ENCODE data around the gene LENG9. TPM values are rescaled to one million over a fixed set of nuclear protein-coding genes. Genes with fewer than 3 reads are reported as not detected.

The LENG9 gene
- total RNA-seq, 2 donors from 2014 or later = 16.7 to 17.1 TPM

GRCh38 chr19:54416695-54417491 lies 46.7 kb downstream of the LENG9 start:
- no peak for DNase-seq
- no peak for ATAC-seq
- intact Hi-C loops (cut with DNase I, micrococcal nuclease) = no loop called here

GRCh38 chr19:54415901-54416673 lies 47.5 kb downstream of the LENG9 start:
- DNase-seq (no peak), ATAC-seq (no peak)
- intact Hi-C loops (cut with DNase I, micrococcal nuclease) = no loop called here

GRCh38 chr19:54415208-54415900 lies 48.2 kb downstream of the LENG9 start, which contains the start of gene TTYH1:
Gene TTYH1, plus strand, starts transcription at chr19:54415464. Its CDS starts 89 bp downstream, at chr19:54415553.
- DNase-seq (no peak), ATAC-seq (no peak)
- intact Hi-C loops (cut with DNase I, micrococcal nuclease) = no loop called here

- intact Hi-C loops (cut with DNase I, micrococcal nuclease) = no loop called here
- DNase-seq (no peak), ATAC-seq (no peak)
These were observed 49.4 kb downstream of the LENG9 start for GRCh38 chr19:54414156-54414555.

- DNase-seq (no peak), ATAC-seq (no peak)
- intact Hi-C loops (cut with DNase I, micrococcal nuclease) = no loop called here
These were observed 50.7 kb downstream of the LENG9 start for GRCh38 chr19:54412877-54413276.

Other genes with a start within 250 kb of the LENG9 start
- 1 to 10 TPM; 2.0 to 3.5 TPM for gene LILRB3, start 240.8 kb downstream of the LENG9 start, total RNA-seq
- gene LILRA6, start 221.0 kb downstream of the LENG9 start, total RNA-seq = 1 to 10 TPM in 1 of 2 donors, under 1 TPM in 1; 0.55 to 1.1 TPM
- 10 to 100 TPM in 1 of 2 donors, 1 to 10 TPM in 1; 4.8 to 10.9 TPM for gene LILRB5, start 206.5 kb downstream of the LENG9 start, total RNA-seq
- 1 to 10 TPM in 1 of 2 donors, under 1 TPM in 1; 0.98 to 3.2 TPM for gene LILRB2, start 182.7 kb downstream of the LENG9 start, total RNA-seq
- 1 to 10 TPM in 1 of 2 donors, under 1 TPM in 1; 0.82 to 2.2 TPM for gene LILRA5, start 150.6 kb downstream of the LENG9 start, total RNA-seq
- not detected for gene LILRA4, start 124.6 kb downstream of the LENG9 start, total RNA-seq
- 10 to 100 TPM in 1 of 2 donors, 1 to 10 TPM in 1; 3.8 to 13.2 TPM for gene LAIR1, start 98.8 kb downstream of the LENG9 start, total RNA-seq
- gene TTYH1, start 48.3 kb downstream of the LENG9 start, total RNA-seq = 1 to 10 TPM in 1 of 2 donors, not detected in 1; 1.1 TPM
- 100 to 1,000 TPM; 146 to 156 TPM for gene LENG8, start 14.6 kb downstream of the LENG9 start, total RNA-seq
- gene CDC42EP5, start 9.5 kb upstream of the LENG9 start, total RNA-seq = 100 to 1,000 TPM; 501 to 569 TPM
- gene LAIR2, start 39.1 kb upstream of the LENG9 start, total RNA-seq = not detected
- gene LILRA2, start 110.0 kb upstream of the LENG9 start, total RNA-seq = 1 to 10 TPM in 1 of 2 donors, under 1 TPM in 1; 0.55 to 1.1 TPM
- under 1 TPM in 1 of 2 donors, not detected in 1; 0.61 TPM for gene LILRA1, start 129.9 kb upstream of the LENG9 start, total RNA-seq
- 1 to 10 TPM; 2.5 to 4.1 TPM for gene LILRB1, start 166.7 kb upstream of the LENG9 start, total RNA-seq
- 1 to 10 TPM; 2.1 to 5.0 TPM for gene LILRB4, start 199.2 kb upstream of the LENG9 start, total RNA-seq

All from left colon (tissue), 2 donors.